Endothelial cell of umbilical vein (primary cell): ENCODE data around the gene ZFR. TPM values are rescaled to one million over a fixed set of nuclear protein-coding genes. Genes with fewer than 3 reads are reported as not detected.

Experiments used
- BruUV-seq: library from RNA; stranded (reverse); fragments of 400-500 nt; replicated peaks from 2 replicates; lab custom pipeline; 2021; lab: Mats Ljungman, UMichigan
- CTCF ChIA-PET: fragments of 300-600, 350-600 bp; sonication (Branson Sonifier 250); formaldehyde crosslinking; loops from one replicate; lab custom pipeline; 2021; ENCODE audit warnings: antibody characterized with exemption, inconsistent platforms; lab: Charles Lee
- POLR2A ChIA-PET: fragments of 300-600, 350-600 bp; sonication (Branson Sonifier 250); formaldehyde crosslinking; loops from one replicate; lab custom pipeline; 2021; ENCODE audit warnings: antibody characterized with exemption, inconsistent platforms; lab: Charles Lee
- DNase-seq: peaks from one replicate; pipeline ENCODE4 v3.0.0-alpha.2; 2011; ENCODE audit warnings: low read depth, low spot score
- FAIRE-seq: peaks from 2 replicates; lab custom pipeline; 2011; peaks lifted over from hg19 to GRCh38; lab: Jason Lieb, UNC
- H2AFZ ChIP-seq: 2 replicates; pipeline ENCODE4 v1.6.0; 2012; ENCODE audit warnings: low read depth, low read length, control low read depth, inconsistent platforms
- H3K27ac ChIP-seq: 2 replicates; pipeline ENCODE4 v1.5.1; 2011; ENCODE audit warnings: low read depth, mild to moderate bottlenecking, control low read depth, low read length, moderate library complexity; ENCODE audit not compliant: insufficient read depth
- H3K27me3 ChIP-seq, 2 experiments: 2 replicates each; pipeline versions ENCODE4 v1.6.0 to v1.6.1; 2011; ENCODE audit warnings: low read length in 2 of 2, mixed read lengths in 1 of 2; ENCODE audit not compliant: control insufficient read depth in 2 of 2, insufficient read depth in 2 of 2
- H3K36me3 ChIP-seq, 2 experiments: 2 replicates in 1 of 2; 3 replicates in 1 of 2; pipeline ENCODE4 v1.5.1; 2011; ENCODE audit warnings: low read length in 2 of 2, mild to moderate bottlenecking in 1 of 2, moderate library complexity in 1 of 2; ENCODE audit not compliant: control insufficient read depth in 2 of 2, insufficient read depth in 2 of 2; ENCODE audit errors: extremely low read depth in 1 of 2
- H3K4me1 ChIP-seq: 3 replicates; pipeline ENCODE4 v1.5.1; 2011; ENCODE audit warnings: mild to moderate bottlenecking, low read length; ENCODE audit not compliant: control insufficient read depth, insufficient read depth; ENCODE audit errors: extremely low read depth
- H3K4me2 ChIP-seq: 2 replicates; pipeline ENCODE4 v1.6.1; 2011; ENCODE audit warnings: low read length, control low read depth, mixed read lengths; ENCODE audit not compliant: insufficient read depth
- H3K4me3 ChIP-seq, 3 experiments: fragments of 200-600 bp in 1 of 3; sonication (generic), shearing (Covaris generic) in 1 of 3; replicated peaks in 1 of 3; 2 replicates each; pipeline ENCODE4 v1.5.1; 2011 to 2016; ENCODE audit warnings: control low read depth in 3 of 3, low read length in 3 of 3, mild to moderate bottlenecking in 2 of 3, inconsistent platforms in 1 of 3, low read depth in 1 of 3, moderate library complexity in 1 of 3; ENCODE audit not compliant: insufficient read depth in 1 of 3
- H3K79me2 ChIP-seq: 2 replicates; pipeline ENCODE4 v1.6.0; 2012; ENCODE audit warnings: low read length, inconsistent platforms; ENCODE audit not compliant: control insufficient read depth, insufficient read depth
- H3K9ac ChIP-seq: replicated peaks from 2 replicates; pipeline ENCODE3; 2011; ENCODE audit warnings: low read length, control low read depth; ENCODE audit not compliant: insufficient read depth; ENCODE audit errors: extremely low read depth
- H3K9me1 ChIP-seq: replicated peaks from 3 replicates; pipeline ENCODE4 v1.6.0; 2011; ENCODE audit warnings: mild to moderate bottlenecking, low read length; ENCODE audit not compliant: control insufficient read depth, insufficient read depth; ENCODE audit errors: extremely low read depth
- H3K9me3 ChIP-seq: replicated peaks from 2 replicates; pipeline ENCODE4 v1.5.1; 2012; ENCODE audit warnings: low read length, inconsistent platforms; ENCODE audit not compliant: control insufficient read depth, insufficient read depth
- H4K20me1 ChIP-seq: replicated peaks from 2 replicates; pipeline ENCODE3; 2011; ENCODE audit warnings: mild to moderate bottlenecking, low read length; ENCODE audit not compliant: control insufficient read depth, insufficient read depth; ENCODE audit errors: extremely low read depth
- EZH2 ChIP-seq: IDR thresholded peaks from 2 replicates; pipeline ENCODE4 v1.6.1; 2012; ENCODE audit warnings: borderline replicate concordance, low read depth, mild to moderate bottlenecking, moderate library complexity, low read length, inconsistent platforms; ENCODE audit not compliant: severe bottlenecking
- FOS ChIP-seq: IDR thresholded peaks from 2 replicates; pipeline ENCODE4 v1.6.1; 2011; ENCODE audit warnings: mild to moderate bottlenecking, low read length, moderate library complexity, borderline replicate concordance; ENCODE audit not compliant: insufficient read depth
- GATA2 ChIP-seq: IDR thresholded peaks from 2 replicates; pipeline ENCODE4 v1.7.0; 2011; ENCODE audit warnings: low read depth, mild to moderate bottlenecking, moderate library complexity, mixed read lengths, low read length; ENCODE audit not compliant: insufficient read length, insufficient read depth
- JUN ChIP-seq: IDR thresholded peaks from 2 replicates; pipeline ENCODE4 v1.6.1; 2011; ENCODE audit warnings: borderline replicate concordance, low read depth; ENCODE audit not compliant: insufficient read length, insufficient read depth
- MYC ChIP-seq: IDR thresholded peaks from one replicate; pipeline ENCODE4 v1.6.1; 2011; ENCODE audit warnings: mild to moderate bottlenecking, low read depth, low read length
- POLR2A ChIP-seq: IDR thresholded peaks from 2 replicates; pipeline ENCODE4 v1.6.1; 2012; ENCODE audit warnings: low read depth, mild to moderate bottlenecking, control low read depth, low read length
- POLR2AphosphoS5 ChIP-seq: IDR thresholded peaks from 2 replicates; pipeline ENCODE4 v1.6.1; 2012; ENCODE audit warnings: low read depth, mild to moderate bottlenecking, control low read depth, low read length, moderate library complexity; ENCODE audit not compliant: insufficient read depth
- dilution Hi-C: fragments of 300-500 bp; cut with MboI; formaldehyde crosslinking; loops from one replicate; pipeline ENCODE4 v1.15.0; 2019; ENCODE audit warnings: low sequenced_read_pairs; ENCODE audit not compliant: extremely low pct_ligation_motif_present
- intact Hi-C: fragments of 100-400 bp; cut with micrococcal nuclease; formaldehyde crosslinking; loops from one replicate; pipeline ENCODE4 v1.10.0; 2022
- polyA plus RNA-seq, 4 experiments: library from polyadenylated mRNA; depleted of rRNA in 3 of 4; stranded (reverse) in 3 of 4; unstranded in 1 of 4; fragments of >200 nt; gene quantifications; 2 replicates each; pipeline versions ENCODE4 v1.2.1 to v1.2.3, GENCODE V29; 2011 to 2012; ENCODE audit warnings: missing spikeins in 1 of 4
- total RNA-seq: library from RNA; stranded (reverse); gene quantifications from 2 replicates; pipeline ENCODE4 v1.2.3, GENCODE V29; 2021
- TF ChIP-seq, protein P1 (sequence below), 2 donors: IDR thresholded peaks; 1 replicate in 1 of 2; 2 replicates in 1 of 2; pipeline ENCODE4 v1.5.1; 2011; ENCODE audit warnings: low read length in 2 of 2, mild to moderate bottlenecking in 2 of 2, moderate library complexity in 2 of 2, control low read depth in 1 of 2, inconsistent platforms in 1 of 2, low read depth in 1 of 2; ENCODE audit not compliant: insufficient read depth in 1 of 2; ENCODE audit errors: extremely low read depth in 1 of 2
- TF ChIP-seq, protein P2 (sequence below): IDR thresholded peaks from 2 replicates; pipeline ENCODE4 v1.6.1; 2011; ENCODE audit not compliant: insufficient read depth, insufficient read length

ZFR gene
- total and polyA plus RNA-seq, 2 donors (not counting 3 experiments of a cell fraction or from before 2014, with no cell fraction given) = 60.1 to 79.4 TPM

DNA sequence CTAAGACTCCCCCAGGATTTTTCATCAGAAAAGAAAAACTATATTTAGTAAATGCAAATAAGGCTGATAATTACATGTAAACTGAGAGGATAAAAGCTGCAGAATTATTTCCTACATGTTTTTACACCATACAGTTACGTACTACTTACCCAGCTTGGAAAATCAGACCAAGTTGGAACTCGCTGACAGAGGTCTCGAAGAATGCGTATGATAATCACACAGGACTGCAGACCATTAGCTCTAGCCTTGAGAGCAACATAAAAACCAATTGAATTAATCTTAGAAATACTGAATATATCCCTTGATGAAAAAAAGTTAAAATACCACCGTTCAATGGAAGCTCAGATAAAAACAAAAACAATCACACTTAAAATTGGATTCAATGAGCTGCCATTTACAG is 65.6 kb downstream of the ZFR start:
- Histone ChIP-seq H3K4me3 (no peak overlapping the region), H3K4me2 (no peak overlapping the region), H3K36me3 (peaks cover 0 to 24% of the 10 kb centered on the region in 2 experiments), H3K27ac (no peak overlapping the region), H3K79me2 (no peaks in the 10 kb centered on the region), H3K9ac (no peak overlapping the region), H2AFZ (no peak overlapping the region), H3K9me1 (peaks cover 2% of the 10 kb centered on the region), H3K9me3 (no peaks in the 10 kb centered on the region), H3K27me3 (no peaks in the 10 kb centered on the region), H3K4me1 (no peaks in the 10 kb centered on the region), H4K20me1 (peaks cover 3% of the 10 kb centered on the region)
- POLR2A ChIA-PET = interaction anchor here (0.7 kb wide), 1 partner anchor 104 kb away, joined by 3 read pairs; no protein-coding TSS in a partner anchor
- DNase-seq = no peak
- TF ChIP-seq EZH2 = no peak
- TF ChIP-seq POLR2AphosphoS5 = no peak
- no peak for TF ChIP-seq MYC
- no peak for TF ChIP-seq GATA2
- TF ChIP-seq, protein P1, sequence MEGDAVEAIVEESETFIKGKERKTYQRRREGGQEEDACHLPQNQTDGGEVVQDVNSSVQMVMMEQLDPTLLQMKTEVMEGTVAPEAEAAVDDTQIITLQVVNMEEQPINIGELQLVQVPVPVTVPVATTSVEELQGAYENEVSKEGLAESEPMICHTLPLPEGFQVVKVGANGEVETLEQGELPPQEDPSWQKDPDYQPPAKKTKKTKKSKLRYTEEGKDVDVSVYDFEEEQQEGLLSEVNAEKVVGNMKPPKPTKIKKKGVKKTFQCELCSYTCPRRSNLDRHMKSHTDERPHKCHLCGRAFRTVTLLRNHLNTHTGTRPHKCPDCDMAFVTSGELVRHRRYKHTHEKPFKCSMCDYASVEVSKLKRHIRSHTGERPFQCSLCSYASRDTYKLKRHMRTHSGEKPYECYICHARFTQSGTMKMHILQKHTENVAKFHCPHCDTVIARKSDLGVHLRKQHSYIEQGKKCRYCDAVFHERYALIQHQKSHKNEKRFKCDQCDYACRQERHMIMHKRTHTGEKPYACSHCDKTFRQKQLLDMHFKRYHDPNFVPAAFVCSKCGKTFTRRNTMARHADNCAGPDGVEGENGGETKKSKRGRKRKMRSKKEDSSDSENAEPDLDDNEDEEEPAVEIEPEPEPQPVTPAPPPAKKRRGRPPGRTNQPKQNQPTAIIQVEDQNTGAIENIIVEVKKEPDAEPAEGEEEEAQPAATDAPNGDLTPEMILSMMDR (IDR thresholded peaks at IDR 0.05; ENCODE audit: extremely low read depth in 1 of 2, insufficient read depth in 1 of 2, low read depth in 1 of 2, low read length in 2 of 2) = no peak
- no peak for TF ChIP-seq POLR2A
- TF ChIP-seq FOS = no peak
- TF ChIP-seq JUN = no peak
- TF ChIP-seq, protein P2, sequence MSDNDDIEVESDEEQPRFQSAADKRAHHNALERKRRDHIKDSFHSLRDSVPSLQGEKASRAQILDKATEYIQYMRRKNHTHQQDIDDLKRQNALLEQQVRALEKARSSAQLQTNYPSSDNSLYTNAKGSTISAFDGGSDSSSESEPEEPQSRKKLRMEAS = no peak
- CTCF ChIA-PET = interaction anchor here (0.6 to 1.9 kb wide), 7 partner anchors 11 to 146 kb away, joined by 3 to 15 read pairs (median 4); no protein-coding TSS in a partner anchor
- dilution Hi-C loops = no loop called here
- FAIRE-seq = no peak
- intact Hi-C loops = no loop called here
- no TSS peak for BruUV-seq
